GM12864 (cell line): ENCODE measurements around the gene ACR.

Source experiments
- DNase-seq: peaks from one replicate; pipeline ENCODE4 v3.0.0-alpha.2; 2011; ENCODE audit warnings: low read depth
- H3K4me3 ChIP-seq: 2 replicates; pipeline ENCODE4 v1.5.1; 2011; ENCODE audit warnings: mild to moderate bottlenecking, low read depth, low read length, control low read depth
- TF ChIP-seq, protein P1 (sequence below): IDR thresholded peaks from 2 replicates; pipeline ENCODE4 v1.5.1; 2011; ENCODE audit warnings: low read depth, mild to moderate bottlenecking, moderate library complexity, low read length, control low read depth, inconsistent platforms; ENCODE audit errors: missing control alignments

ACR gene

GRCh38 chr22:50703726-50704509, 34.1 kb upstream of the ACR start:
- TF ChIP-seq, protein P1, sequence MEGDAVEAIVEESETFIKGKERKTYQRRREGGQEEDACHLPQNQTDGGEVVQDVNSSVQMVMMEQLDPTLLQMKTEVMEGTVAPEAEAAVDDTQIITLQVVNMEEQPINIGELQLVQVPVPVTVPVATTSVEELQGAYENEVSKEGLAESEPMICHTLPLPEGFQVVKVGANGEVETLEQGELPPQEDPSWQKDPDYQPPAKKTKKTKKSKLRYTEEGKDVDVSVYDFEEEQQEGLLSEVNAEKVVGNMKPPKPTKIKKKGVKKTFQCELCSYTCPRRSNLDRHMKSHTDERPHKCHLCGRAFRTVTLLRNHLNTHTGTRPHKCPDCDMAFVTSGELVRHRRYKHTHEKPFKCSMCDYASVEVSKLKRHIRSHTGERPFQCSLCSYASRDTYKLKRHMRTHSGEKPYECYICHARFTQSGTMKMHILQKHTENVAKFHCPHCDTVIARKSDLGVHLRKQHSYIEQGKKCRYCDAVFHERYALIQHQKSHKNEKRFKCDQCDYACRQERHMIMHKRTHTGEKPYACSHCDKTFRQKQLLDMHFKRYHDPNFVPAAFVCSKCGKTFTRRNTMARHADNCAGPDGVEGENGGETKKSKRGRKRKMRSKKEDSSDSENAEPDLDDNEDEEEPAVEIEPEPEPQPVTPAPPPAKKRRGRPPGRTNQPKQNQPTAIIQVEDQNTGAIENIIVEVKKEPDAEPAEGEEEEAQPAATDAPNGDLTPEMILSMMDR: no peak
- no peak overlapping the region for H3K4me3 ChIP-seq
- DNase-seq: no peak

DNA sequence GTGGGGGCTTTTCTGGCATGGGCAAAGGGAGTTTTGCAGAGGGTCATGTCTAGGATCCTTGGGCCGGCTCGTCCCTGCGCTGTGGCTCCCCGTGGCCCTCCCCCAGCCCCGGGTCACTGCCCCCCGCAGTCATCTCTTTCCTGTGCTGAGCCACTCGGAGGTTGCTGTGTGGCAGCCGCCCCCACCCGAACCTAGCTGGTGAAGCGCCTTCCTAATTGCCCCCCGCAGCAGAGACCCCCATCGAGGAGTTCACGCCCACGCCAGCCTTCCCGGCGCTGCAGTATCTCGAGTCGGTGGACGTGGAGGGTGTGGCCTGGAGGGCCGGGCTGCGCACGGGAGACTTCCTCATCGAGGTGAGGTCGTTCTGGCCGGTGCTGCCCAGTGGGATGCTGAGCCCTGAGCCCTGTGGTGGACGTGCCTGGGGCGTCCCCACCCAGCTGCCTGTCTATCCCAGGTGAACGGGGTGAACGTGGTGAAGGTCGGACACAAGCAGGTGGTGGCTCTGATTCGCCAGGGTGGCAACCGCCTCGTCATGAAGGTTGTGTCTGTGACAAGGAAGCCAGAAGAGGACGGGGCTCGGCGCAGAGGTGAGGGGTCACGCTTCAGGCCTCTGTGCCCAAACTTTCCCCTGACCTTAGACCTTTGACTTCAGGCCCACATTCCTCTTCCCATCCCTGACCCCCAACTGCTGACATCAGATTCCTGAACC, 33.3 kb upstream of the ACR start:
- DNase-seq: no peak
- TF ChIP-seq, protein P1: no peak
- H3K4me3 ChIP-seq: no peak overlapping the region

- TF ChIP-seq, protein P1: no peak
- H3K4me3 ChIP-seq: no peak overlapping the region
- no peak for DNase-seq
Measured at GRCh38 chr22:50705219-50705691, 32.7 kb upstream of the ACR start.

DNA sequence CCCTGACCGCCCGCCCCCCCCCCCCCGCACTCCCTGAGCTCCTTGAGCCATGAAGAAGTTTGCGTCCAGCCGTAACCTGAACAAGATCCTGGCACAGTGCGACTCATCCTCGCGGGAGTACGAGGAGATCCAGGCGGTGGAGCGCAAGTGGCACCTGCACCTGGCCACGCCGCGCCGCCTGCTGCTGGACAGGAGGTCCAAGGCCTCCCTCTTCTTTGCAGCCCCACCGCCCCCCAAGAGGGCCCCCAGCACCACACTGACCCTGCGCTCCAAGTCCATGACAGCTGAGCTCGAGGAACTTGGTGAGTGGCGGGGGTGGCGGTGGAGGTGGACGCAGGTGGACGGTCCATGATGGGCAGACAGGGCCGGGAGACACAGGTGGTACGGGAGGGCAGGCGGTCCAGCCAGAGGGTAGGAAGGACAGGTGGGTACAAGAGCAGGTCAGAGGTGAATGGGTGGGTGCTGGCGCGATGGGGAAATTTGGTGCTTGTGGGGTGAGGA, 32.1 kb upstream of the ACR start:
- no peak overlapping the region for H3K4me3 ChIP-seq
- TF ChIP-seq, protein P1: no peak
- no peak for DNase-seq

GRCh38 chr22:50706481-50707125, 31.4 kb upstream of the ACR start:
- TF ChIP-seq, protein P1: no peak

GRCh38 chr22:50708474-50708873, 29.5 kb upstream of the ACR start:
- no peak overlapping the region for H3K4me3 ChIP-seq
- no peak for DNase-seq
- TF ChIP-seq, protein P1: no peak

More at GRCh38 chr22:50706481-50707125, 31.4 kb upstream of the ACR start:
- no peak for DNase-seq
- H3K4me3 ChIP-seq: no peak overlapping the region
